ENCODE results near the gene RSBN1. TPM values are rescaled to one million over a fixed set of nuclear protein-coding genes. Genes with fewer than 3 reads are reported as not detected.

The RSBN1 gene
- total RNA-seq, 1 experiment from 2014 or later: 8.4 TPM

DNA sequence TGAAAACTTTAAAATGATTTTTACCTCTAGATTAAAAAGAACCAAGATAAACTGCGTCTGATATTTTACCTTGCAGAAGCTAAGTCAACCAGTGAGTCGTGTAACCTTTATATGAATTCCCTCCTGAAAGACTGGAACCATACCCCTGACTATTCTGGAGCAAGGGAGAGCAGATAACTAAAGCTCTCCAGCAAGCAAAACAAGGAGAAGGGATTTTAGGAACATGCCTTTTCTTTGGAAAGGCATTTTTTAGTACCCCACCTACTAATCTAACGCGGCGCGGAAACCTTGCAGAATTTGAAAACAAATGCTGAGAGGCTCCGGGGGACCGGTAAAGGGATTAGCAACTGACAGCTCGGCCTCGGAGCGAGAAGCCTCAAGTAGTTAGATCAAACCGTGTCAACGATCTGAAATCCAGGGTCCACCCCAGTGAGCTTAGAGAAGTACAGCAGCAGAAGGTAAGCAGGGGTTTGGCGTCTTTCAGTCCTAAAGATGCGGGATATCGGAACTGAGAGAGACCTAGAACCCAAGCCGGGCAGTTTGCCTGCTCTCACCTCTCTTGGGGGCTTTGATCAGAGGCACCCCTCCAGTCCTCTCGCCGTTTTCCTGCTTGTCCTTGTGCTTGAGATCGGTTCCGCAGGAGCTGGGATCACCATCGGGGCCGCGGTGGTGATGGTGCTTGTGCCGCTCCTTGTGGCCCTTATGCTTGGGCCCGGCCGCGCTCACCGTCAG is 954 bp downstream of the RSBN1 start:
- Histone ChIP-seq H3K4me1 (ENCODE audit: insufficient read depth, low read length) (peaks cover 29% of the 10 kb centered on the region), H3K27me3 (ENCODE audit: low read length) (no peaks in the 10 kb centered on the region), H3F3A (ENCODE audit: low read length, unreplicated experiment) (no peaks in the 10 kb centered on the region), H2AFZ (ENCODE audit: low read length) (peak overlapping the region; percentile 86), H3K27ac (ENCODE audit: low read length) (peak overlapping the region; percentile 38; the same call in 1 of the 2 replicates), H4K20me1 (ENCODE audit: low read length) (peaks cover 14% of the 10 kb centered on the region), H3K4me3 (ENCODE audit: low read length) (peak overlapping the region; percentile 92), H3K9me2 (replicated peaks; ENCODE audit: low read length) (no peaks in the 10 kb centered on the region), H3K36me3 (ENCODE audit: low read depth, low read length) (no peaks in the 10 kb centered on the region), H3K4me2 (ENCODE audit: low read length) (peak overlapping the region; percentile 96), H3K79me2 (ENCODE audit: low read length) (peaks cover 56% of the 10 kb centered on the region), H3K9me3 (ENCODE audit: low read length) (no peaks in the 10 kb centered on the region), H3K9ac (ENCODE audit: low read length) (peak overlapping the region; percentile 84)
- TF ChIP-seq EZH2 (IDR thresholded peaks at IDR 0.05; ENCODE audit: low read length, unreplicated experiment) (no peak), EZH2phosphoT487 (IDR thresholded peaks at IDR 0.05; ENCODE audit: borderline replicate concordance, low read length) (no peak)
- TF ChIP-seq, protein P1, sequence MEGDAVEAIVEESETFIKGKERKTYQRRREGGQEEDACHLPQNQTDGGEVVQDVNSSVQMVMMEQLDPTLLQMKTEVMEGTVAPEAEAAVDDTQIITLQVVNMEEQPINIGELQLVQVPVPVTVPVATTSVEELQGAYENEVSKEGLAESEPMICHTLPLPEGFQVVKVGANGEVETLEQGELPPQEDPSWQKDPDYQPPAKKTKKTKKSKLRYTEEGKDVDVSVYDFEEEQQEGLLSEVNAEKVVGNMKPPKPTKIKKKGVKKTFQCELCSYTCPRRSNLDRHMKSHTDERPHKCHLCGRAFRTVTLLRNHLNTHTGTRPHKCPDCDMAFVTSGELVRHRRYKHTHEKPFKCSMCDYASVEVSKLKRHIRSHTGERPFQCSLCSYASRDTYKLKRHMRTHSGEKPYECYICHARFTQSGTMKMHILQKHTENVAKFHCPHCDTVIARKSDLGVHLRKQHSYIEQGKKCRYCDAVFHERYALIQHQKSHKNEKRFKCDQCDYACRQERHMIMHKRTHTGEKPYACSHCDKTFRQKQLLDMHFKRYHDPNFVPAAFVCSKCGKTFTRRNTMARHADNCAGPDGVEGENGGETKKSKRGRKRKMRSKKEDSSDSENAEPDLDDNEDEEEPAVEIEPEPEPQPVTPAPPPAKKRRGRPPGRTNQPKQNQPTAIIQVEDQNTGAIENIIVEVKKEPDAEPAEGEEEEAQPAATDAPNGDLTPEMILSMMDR (conservative IDR thresholded peaks at IDR 0.05; ENCODE audit: low read depth, low read length): no peak
- CTCF ChIA-PET: no interaction called here
- POLR2A ChIA-PET (ENCODE audit: unreplicated experiment): interaction anchor here (1.1 kb wide), 1 partner anchor 52 kb away, joined by 7 read pairs; no protein-coding TSS in a partner anchor
- intact Hi-C loops (cut with micrococcal nuclease): loop anchor here (2.0 to 5.0 kb wide), 2 partner anchors 53 to 419 kb away; partner anchors contain the start of genes MAGI3 and PHTF1
- peak; percentile 26 for ATAC-seq
- no TSS peak for BruUV-seq (replicated peaks)
- DNase-seq: peak; percentile 20

DNA sequence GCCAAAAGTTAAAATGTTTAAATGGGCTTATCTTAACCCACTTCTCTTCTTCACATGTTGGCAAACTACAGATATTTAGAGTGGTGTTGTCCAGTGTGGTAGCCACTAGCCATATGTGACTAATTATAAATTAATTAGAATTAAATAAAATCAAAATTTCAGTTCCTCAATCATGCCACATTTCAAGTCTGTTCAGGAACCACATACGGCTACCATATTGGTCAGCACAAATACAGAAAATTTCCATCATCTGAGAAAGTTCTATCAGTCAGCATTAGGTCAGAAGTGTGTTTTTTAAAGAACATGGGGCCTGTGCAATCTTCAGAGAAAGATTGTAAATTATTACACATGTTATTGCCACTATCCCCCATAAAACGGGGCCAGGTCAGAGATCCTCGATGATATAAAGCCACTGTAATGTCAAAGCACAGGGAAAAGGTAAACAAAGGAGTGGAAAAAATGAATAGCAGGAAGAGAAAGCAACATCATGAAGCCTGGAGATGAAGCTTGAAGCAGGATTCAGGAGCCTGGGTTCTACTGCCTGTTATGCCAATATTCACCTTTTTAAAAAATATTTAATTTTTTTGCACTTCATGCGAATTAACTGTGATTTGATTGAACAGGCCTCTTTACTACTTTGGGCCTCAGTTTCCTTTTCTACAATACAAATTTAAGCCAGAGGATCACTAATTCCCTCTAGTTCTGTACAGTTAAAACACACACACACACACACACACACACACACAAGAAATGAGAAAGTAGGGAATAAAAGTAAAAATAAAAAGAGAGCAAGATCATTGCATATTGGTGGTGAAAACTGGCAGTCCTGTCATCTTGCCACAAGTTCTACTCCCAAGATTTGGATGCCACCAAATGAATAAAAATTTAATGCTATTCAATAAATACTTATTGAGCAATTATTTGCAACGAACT is 2.3 kb downstream of the RSBN1 start:
- CTCF ChIA-PET: no interaction called here
- Histone ChIP-seq H3K79me2 (ENCODE audit: low read length) (peaks cover 70% of the 10 kb centered on the region), H2AFZ (ENCODE audit: low read length) (no peak overlapping the region), H3K27me3 (ENCODE audit: low read length) (no peaks in the 10 kb centered on the region), H3K9me3 (ENCODE audit: low read length) (no peaks in the 10 kb centered on the region), H3F3A (ENCODE audit: low read length, unreplicated experiment) (no peaks in the 10 kb centered on the region), H3K9me2 (replicated peaks; ENCODE audit: low read length) (no peaks in the 10 kb centered on the region), H3K9ac (ENCODE audit: low read length) (peak overlapping the region; percentile 84), H3K4me2 (ENCODE audit: low read length) (peak overlapping the region; percentile 96), H3K4me1 (ENCODE audit: insufficient read depth, low read length) (peaks cover 35% of the 10 kb centered on the region), H3K36me3 (ENCODE audit: low read depth, low read length) (no peaks in the 10 kb centered on the region), H4K20me1 (ENCODE audit: low read length) (peaks cover 14% of the 10 kb centered on the region), H3K4me3 (ENCODE audit: low read length) (peak overlapping the region; percentile 92), H3K27ac (ENCODE audit: low read length) (0 out of 2 replicates have a peak overlapping the region, but pooled peaks have one; percentile 7)
- ATAC-seq (peak; percentile 3; the same call in 1 of the 2 replicates), DNase-seq (peak; percentile 60)
- intact Hi-C loops (cut with micrococcal nuclease): loop anchor here (2.0 to 5.0 kb wide), 2 partner anchors 51 to 418 kb away; partner anchors contain the start of genes MAGI3 and PHTF1
- POLR2A ChIA-PET (ENCODE audit: unreplicated experiment): no interaction called here
- no TSS peak for BruUV-seq (replicated peaks)
- TF ChIP-seq EZH2phosphoT487 (IDR thresholded peaks at IDR 0.05; ENCODE audit: borderline replicate concordance, low read length) (no peak), EZH2 (IDR thresholded peaks at IDR 0.05; ENCODE audit: low read length, unreplicated experiment) (no peak)
- TF ChIP-seq, protein P1 (conservative IDR thresholded peaks at IDR 0.05; ENCODE audit: low read depth, low read length): no peak

All from PC-3 (cell line).